ENCODE measurements around the gene TMEM130. TPM values are rescaled to one million over a fixed set of nuclear protein-coding genes. Genes with fewer than 3 reads are reported as not detected.

The TMEM130 gene
- total and polyA plus RNA-seq, 2 experiments from 2014 or later, result 1.5 to 2.0 TPM

DNA sequence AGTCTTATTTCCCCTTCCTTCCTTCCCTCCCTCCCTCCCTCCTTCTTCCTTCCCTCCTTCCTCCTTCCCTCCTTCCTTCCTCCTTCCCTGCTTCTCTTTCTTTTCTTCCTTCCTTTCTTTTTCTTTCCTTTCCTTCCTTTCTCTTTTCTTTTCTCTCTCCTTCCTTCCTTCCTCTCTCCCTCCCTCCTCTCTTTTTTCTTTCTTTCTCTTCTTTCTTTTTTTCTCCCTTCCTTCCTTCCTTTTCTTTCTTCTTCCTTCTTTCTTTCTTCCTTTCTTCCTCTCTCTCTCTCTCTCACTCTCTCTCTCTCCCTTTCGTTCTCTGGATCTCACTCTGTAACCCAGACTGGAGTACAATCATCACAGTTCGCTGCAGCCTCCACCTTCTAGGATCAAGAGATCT, 6.2 kb downstream of the TMEM130 start:
- no peaks in the 10 kb centered on the region for H3K9me3 Mint-ChIP-seq
- ATAC-seq (no peak), DNase-seq (ENCODE audit: low spot score) (no peak)
- Histone ChIP-seq H3K4me2 (no peak overlapping the region), H3K4me1 (ENCODE audit: insufficient read depth) (peaks cover 1% of the 10 kb centered on the region; the same call in 1 of the 2 replicates), H3K36me3 (ENCODE audit: insufficient read depth) (no peaks in the 10 kb centered on the region), H2AFZ (no peak overlapping the region), H3K4me3 (no peak overlapping the region), H3K27me3 (ENCODE audit: insufficient read depth) (peaks cover 7% of the 10 kb centered on the region), H3K79me2 (replicated peaks; ENCODE audit: insufficient read depth) (no peaks in the 10 kb centered on the region), H4K20me1 (replicated peaks; ENCODE audit: insufficient read depth) (no peaks in the 10 kb centered on the region), H3K9me2 (ENCODE audit: insufficient read depth) (no peaks in the 10 kb centered on the region), H3K27ac (ENCODE audit: low read depth) (no peak overlapping the region), H3F3A (replicated peaks; ENCODE audit: low read depth) (no peaks in the 10 kb centered on the region)
- no peak overlapping the region for H3K4me3 Mint-ChIP-seq
- peaks cover 14% of the 10 kb centered on the region for H3K27me3 Mint-ChIP-seq (ENCODE audit: insufficient read depth, low read depth, poor library complexity)
- TF ChIP-seq, protein P1, sequence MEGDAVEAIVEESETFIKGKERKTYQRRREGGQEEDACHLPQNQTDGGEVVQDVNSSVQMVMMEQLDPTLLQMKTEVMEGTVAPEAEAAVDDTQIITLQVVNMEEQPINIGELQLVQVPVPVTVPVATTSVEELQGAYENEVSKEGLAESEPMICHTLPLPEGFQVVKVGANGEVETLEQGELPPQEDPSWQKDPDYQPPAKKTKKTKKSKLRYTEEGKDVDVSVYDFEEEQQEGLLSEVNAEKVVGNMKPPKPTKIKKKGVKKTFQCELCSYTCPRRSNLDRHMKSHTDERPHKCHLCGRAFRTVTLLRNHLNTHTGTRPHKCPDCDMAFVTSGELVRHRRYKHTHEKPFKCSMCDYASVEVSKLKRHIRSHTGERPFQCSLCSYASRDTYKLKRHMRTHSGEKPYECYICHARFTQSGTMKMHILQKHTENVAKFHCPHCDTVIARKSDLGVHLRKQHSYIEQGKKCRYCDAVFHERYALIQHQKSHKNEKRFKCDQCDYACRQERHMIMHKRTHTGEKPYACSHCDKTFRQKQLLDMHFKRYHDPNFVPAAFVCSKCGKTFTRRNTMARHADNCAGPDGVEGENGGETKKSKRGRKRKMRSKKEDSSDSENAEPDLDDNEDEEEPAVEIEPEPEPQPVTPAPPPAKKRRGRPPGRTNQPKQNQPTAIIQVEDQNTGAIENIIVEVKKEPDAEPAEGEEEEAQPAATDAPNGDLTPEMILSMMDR (conservative IDR thresholded peaks at IDR 0.05; ENCODE audit: low read depth in 2 of 2), result no peak
- TF ChIP-seq ZNF331 (CRISPR knock-in tag; IDR thresholded peaks at IDR 0.05; ENCODE audit: low read depth), result no peak
- no peak for TF ChIP-seq CREB1 (CRISPR knock-in tag; IDR thresholded peaks at IDR 0.05; ENCODE audit: low read depth)
- TF ChIP-seq, protein P2, sequence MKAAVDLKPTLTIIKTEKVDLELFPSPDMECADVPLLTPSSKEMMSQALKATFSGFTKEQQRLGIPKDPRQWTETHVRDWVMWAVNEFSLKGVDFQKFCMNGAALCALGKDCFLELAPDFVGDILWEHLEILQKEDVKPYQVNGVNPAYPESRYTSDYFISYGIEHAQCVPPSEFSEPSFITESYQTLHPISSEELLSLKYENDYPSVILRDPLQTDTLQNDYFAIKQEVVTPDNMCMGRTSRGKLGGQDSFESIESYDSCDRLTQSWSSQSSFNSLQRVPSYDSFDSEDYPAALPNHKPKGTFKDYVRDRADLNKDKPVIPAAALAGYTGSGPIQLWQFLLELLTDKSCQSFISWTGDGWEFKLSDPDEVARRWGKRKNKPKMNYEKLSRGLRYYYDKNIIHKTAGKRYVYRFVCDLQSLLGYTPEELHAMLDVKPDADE (IDR thresholded peaks at IDR 0.05), result no peak
- no peak for TF ChIP-seq EZH2phosphoT487 (IDR thresholded peaks at IDR 0.05; ENCODE audit: unreplicated experiment)
- TF ChIP-seq NANOG (IDR thresholded peaks at IDR 0.05; ENCODE audit: borderline replicate concordance), result no peak
- no peak for TF ChIP-seq JUNB (IDR thresholded peaks at IDR 0.05; ENCODE audit: unreplicated experiment)
- TF ChIP-seq STAT1 (IDR thresholded peaks at IDR 0.05; ENCODE audit: unreplicated experiment), result no peak
- TF ChIP-seq EZH2 (IDR thresholded peaks at IDR 0.05; ENCODE audit: low read depth, unreplicated experiment), result no peak
- TF ChIP-seq, protein P3, sequence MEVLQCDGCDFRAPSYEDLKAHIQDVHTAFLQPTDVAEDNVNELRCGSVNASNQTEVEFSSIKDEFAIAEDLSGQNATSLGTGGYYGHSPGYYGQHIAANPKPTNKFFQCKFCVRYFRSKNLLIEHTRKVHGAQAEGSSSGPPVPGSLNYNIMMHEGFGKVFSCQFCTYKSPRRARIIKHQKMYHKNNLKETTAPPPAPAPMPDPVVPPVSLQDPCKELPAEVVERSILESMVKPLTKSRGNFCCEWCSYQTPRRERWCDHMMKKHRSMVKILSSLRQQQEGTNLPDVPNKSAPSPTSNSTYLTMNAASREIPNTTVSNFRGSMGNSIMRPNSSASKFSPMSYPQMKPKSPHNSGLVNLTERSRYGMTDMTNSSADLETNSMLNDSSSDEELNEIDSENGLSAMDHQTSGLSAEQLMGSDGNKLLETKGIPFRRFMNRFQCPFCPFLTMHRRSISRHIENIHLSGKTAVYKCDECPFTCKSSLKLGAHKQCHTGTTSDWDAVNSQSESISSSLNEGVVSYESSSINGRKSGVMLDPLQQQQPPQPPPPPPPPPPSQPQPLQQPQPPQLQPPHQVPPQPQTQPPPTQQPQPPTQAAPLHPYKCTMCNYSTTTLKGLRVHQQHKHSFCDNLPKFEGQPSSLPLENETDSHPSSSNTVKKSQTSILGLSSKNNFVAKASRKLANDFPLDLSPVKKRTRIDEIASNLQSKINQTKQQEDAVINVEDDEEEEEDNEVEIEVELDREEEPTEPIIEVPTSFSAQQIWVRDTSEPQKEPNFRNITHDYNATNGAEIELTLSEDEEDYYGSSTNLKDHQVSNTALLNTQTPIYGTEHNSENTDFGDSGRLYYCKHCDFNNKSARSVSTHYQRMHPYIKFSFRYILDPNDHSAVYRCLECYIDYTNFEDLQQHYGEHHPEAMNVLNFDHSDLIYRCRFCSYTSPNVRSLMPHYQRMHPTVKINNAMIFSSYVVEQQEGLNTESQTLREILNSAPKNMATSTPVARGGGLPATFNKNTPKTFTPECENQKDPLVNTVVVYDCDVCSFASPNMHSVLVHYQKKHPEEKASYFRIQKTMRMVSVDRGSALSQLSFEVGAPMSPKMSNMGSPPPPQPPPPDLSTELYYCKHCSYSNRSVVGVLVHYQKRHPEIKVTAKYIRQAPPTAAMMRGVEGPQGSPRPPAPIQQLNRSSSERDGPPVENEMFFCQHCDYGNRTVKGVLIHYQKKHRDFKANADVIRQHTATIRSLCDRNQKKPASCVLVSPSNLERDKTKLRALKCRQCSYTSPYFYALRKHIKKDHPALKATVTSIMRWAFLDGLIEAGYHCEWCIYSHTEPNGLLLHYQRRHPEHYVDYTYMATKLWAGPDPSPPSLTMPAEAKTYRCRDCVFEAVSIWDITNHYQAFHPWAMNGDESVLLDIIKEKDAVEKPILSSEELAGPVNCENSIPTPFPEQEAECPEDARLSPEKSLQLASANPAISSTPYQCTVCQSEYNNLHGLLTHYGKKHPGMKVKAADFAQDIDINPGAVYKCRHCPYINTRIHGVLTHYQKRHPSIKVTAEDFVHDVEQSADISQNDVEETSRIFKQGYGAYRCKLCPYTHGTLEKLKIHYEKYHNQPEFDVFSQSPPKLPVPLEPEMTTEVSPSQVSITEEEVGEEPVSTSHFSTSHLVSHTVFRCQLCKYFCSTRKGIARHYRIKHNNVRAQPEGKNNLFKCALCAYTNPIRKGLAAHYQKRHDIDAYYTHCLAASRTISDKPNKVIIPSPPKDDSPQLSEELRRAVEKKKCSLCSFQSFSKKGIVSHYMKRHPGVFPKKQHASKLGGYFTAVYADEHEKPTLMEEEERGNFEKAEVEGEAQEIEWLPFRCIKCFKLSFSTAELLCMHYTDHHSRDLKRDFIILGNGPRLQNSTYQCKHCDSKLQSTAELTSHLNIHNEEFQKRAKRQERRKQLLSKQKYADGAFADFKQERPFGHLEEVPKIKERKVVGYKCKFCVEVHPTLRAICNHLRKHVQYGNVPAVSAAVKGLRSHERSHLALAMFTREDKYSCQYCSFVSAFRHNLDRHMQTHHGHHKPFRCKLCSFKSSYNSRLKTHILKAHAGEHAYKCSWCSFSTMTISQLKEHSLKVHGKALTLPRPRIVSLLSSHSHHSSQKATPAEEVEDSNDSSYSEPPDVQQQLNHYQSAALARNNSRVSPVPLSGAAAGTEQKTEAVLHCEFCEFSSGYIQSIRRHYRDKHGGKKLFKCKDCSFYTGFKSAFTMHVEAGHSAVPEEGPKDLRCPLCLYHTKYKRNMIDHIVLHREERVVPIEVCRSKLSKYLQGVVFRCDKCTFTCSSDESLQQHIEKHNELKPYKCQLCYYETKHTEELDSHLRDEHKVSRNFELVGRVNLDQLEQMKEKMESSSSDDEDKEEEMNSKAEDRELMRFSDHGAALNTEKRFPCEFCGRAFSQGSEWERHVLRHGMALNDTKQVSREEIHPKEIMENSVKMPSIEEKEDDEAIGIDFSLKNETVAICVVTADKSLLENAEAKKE (CRISPR knock-in tag; IDR thresholded peaks at IDR 0.05), result no peak
- no peak for TF ChIP-seq ZNF114 (CRISPR knock-in tag; IDR thresholded peaks at IDR 0.05)
- TF ChIP-seq POLR2AphosphoS5 (IDR thresholded peaks at IDR 0.05; ENCODE audit: low read depth), result no peak
- TF ChIP-seq, protein P4, sequence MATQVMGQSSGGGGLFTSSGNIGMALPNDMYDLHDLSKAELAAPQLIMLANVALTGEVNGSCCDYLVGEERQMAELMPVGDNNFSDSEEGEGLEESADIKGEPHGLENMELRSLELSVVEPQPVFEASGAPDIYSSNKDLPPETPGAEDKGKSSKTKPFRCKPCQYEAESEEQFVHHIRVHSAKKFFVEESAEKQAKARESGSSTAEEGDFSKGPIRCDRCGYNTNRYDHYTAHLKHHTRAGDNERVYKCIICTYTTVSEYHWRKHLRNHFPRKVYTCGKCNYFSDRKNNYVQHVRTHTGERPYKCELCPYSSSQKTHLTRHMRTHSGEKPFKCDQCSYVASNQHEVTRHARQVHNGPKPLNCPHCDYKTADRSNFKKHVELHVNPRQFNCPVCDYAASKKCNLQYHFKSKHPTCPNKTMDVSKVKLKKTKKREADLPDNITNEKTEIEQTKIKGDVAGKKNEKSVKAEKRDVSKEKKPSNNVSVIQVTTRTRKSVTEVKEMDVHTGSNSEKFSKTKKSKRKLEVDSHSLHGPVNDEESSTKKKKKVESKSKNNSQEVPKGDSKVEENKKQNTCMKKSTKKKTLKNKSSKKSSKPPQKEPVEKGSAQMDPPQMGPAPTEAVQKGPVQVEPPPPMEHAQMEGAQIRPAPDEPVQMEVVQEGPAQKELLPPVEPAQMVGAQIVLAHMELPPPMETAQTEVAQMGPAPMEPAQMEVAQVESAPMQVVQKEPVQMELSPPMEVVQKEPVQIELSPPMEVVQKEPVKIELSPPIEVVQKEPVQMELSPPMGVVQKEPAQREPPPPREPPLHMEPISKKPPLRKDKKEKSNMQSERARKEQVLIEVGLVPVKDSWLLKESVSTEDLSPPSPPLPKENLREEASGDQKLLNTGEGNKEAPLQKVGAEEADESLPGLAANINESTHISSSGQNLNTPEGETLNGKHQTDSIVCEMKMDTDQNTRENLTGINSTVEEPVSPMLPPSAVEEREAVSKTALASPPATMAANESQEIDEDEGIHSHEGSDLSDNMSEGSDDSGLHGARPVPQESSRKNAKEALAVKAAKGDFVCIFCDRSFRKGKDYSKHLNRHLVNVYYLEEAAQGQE (IDR thresholded peaks at IDR 0.05; ENCODE audit: unreplicated experiment), result no peak
- H3K27ac Mint-ChIP-seq, result no peak overlapping the region
- no peaks in the 10 kb centered on the region; the same call in 2 of the 3 replicates for H3K36me3 Mint-ChIP-seq (ENCODE audit: low read depth)
- H3K4me1 Mint-ChIP-seq, result peaks cover 3% of the 10 kb centered on the region; the same call in 2 of the 3 replicates
